PC-9 (cell line): ENCODE results near the gene GTF3C2. TPM values are rescaled to one million over a fixed set of nuclear protein-coding genes. Genes with fewer than 3 reads are reported as not detected.

Experiments
- BruUV-seq: library from RNA; stranded (reverse); fragments of 400-500 nt; replicated peaks from 2 replicates; lab custom pipeline; 2021; lab: Mats Ljungman, UMichigan
- CTCF ChIA-PET: fragments of 300-600 bp; sonication (Branson Sonifier 250); formaldehyde crosslinking; loops from one replicate; lab custom pipeline; 2022; ENCODE audit warnings: antibody characterized with exemption; lab: Charles Lee
- POLR2A ChIA-PET: fragments of 300-600 bp; sonication (Branson Sonifier 250); formaldehyde crosslinking; loops from one replicate; lab custom pipeline; 2022; ENCODE audit warnings: antibody characterized with exemption; ENCODE audit not compliant: unreplicated experiment; lab: Charles Lee
- DNase-seq, 2 experiments: peaks; one replicate each; pipeline versions ENCODE4 v3.0.0 to v3.0.0-alpha.2; 2015 to 2022; ENCODE audit warnings: mixed read lengths in 1 of 2
- H2AFZ ChIP-seq: fragments of 200-600 bp; sonication (generic); 2 replicates; pipeline ENCODE4 v1.8.1; 2017; ENCODE audit warnings: antibody characterized with exemption
- H3F3A ChIP-seq: fragments of 200-600 bp; sonication (generic); 2 replicates; pipeline ENCODE4 v1.8.1; 2017; ENCODE audit warnings: antibody characterized with exemption, mild to moderate bottlenecking, low read depth; ENCODE audit not compliant: insufficient read depth
- H3K27ac ChIP-seq: fragments of 200-600 bp; sonication (generic); 2 replicates; pipeline ENCODE4 v1.6.1; 2016; ENCODE audit warnings: mixed run types
- H3K27me3 ChIP-seq: fragments of 200-600 bp; sonication (generic); 2 replicates; pipeline ENCODE4 v1.6.1; 2016; ENCODE audit warnings: low read depth, mixed run types; ENCODE audit not compliant: insufficient read depth
- H3K36me3 ChIP-seq: fragments of 200-600 bp; sonication (generic); 2 replicates; pipeline ENCODE4 v1.6.1; 2016; ENCODE audit warnings: low read depth, mixed run types
- H3K4me1 ChIP-seq: fragments of 200-600 bp; sonication (generic); replicated peaks from 2 replicates; pipeline ENCODE4 v1.6.1; 2016; ENCODE audit warnings: mixed run types; ENCODE audit not compliant: insufficient read depth
- H3K4me2 ChIP-seq: fragments of 200-600 bp; sonication (generic); 2 replicates; pipeline ENCODE4 v1.6.1; 2017; ENCODE audit warnings: mixed run types
- H3K4me3 ChIP-seq: fragments of 200-600 bp; sonication (generic); 2 replicates; pipeline ENCODE4 v1.6.1; 2016; ENCODE audit warnings: mixed run types
- H3K79me2 ChIP-seq: fragments of 200-600 bp; sonication (generic); 2 replicates; pipeline ENCODE4 v1.6.1; 2017; ENCODE audit warnings: low read depth, mixed run types
- H3K9me2 ChIP-seq: fragments of 200-600 bp; sonication (generic); 2 replicates; pipeline ENCODE4 v1.8.1; 2017; ENCODE audit warnings: mild to moderate bottlenecking; ENCODE audit not compliant: insufficient read depth
- H3K9me3 ChIP-seq: fragments of 200-600 bp; sonication (generic); 2 replicates; pipeline ENCODE4 v1.8.1; 2016; ENCODE audit warnings: low read depth; ENCODE audit not compliant: insufficient read depth
- H4K20me1 ChIP-seq: fragments of 200-600 bp; sonication (generic); 2 replicates; pipeline ENCODE4 v1.8.1; 2017; ENCODE audit not compliant: insufficient read depth
- CTCF ChIP-seq: fragments of 200-600 bp; sonication (generic); conservative IDR thresholded peaks from 2 replicates; pipeline ENCODE4 v1.6.1; 2017; ENCODE audit warnings: mixed run types, antibody characterized with exemption, mild to moderate bottlenecking, moderate library complexity
- EZH2 ChIP-seq: fragments of 200-600 bp; sonication (generic); IDR thresholded peaks from 2 replicates; pipeline ENCODE4 v1.8.0; 2017; ENCODE audit warnings: antibody characterized with exemption, low read depth
- intact Hi-C: fragments of 100-400 bp; cut with micrococcal nuclease; formaldehyde crosslinking; loops from one replicate; pipeline ENCODE4 v1.10.0; 2022; ENCODE audit not compliant: unreplicated experiment
- total RNA-seq: library from RNA; stranded (reverse); gene quantifications from 2 replicates; pipeline ENCODE4 v1.2.3, GENCODE V29; 2021

Gene GTF3C2
- total RNA-seq, 1 experiment from 2014 or later: 69.8 TPM

- Histone ChIP-seq H3K4me2 (no peak overlapping the region), H3K27ac (no peak overlapping the region), H3F3A (peaks cover 24% of the 10 kb centered on the region; the same call in 1 of the 2 replicates), H3K27me3 (no peaks in the 10 kb centered on the region), H3K9me3 (no peaks in the 10 kb centered on the region), H4K20me1 (peaks cover 12% of the 10 kb centered on the region), H2AFZ (no peak overlapping the region), H3K36me3 (peaks cover 22% of the 10 kb centered on the region), H3K9me2 (no peaks in the 10 kb centered on the region), H3K4me3 (no peak overlapping the region), H3K4me1 (peaks cover 27% of the 10 kb centered on the region), H3K79me2 (peaks cover 45% of the 10 kb centered on the region)
- POLR2A ChIA-PET: no interaction called here
- CTCF ChIA-PET: no interaction called here
- intact Hi-C loops: loop anchor here (5.0 kb wide), 2 partner anchors 54 to 276 kb away; partner anchors contain the start of gene NRBP1
- no TSS peak for BruUV-seq
- DNase-seq: no peak
- TF ChIP-seq EZH2 (no peak), CTCF (no peak)
Observed at GRCh38 chr2:27372937-27373336, 16.4 kb upstream of the GTF3C2 start.

GRCh38 chr2:27370816-27371620 lies 14.5 kb upstream of the GTF3C2 start:
- Histone ChIP-seq H3K27ac (peak overlapping the region; percentile 22; the same call in 1 of the 2 replicates), H4K20me1 (peaks cover 5% of the 10 kb centered on the region), H3K36me3 (peaks cover 37% of the 10 kb centered on the region), H3K79me2 (peaks cover 45% of the 10 kb centered on the region), H3K27me3 (no peaks in the 10 kb centered on the region), H3K4me3 (peak overlapping the region; percentile 94), H3F3A (peaks cover 27% of the 10 kb centered on the region), H3K4me2 (peak overlapping the region; percentile 93), H3K9me3 (no peaks in the 10 kb centered on the region), H3K9me2 (no peaks in the 10 kb centered on the region), H3K4me1 (peaks cover 27% of the 10 kb centered on the region), H2AFZ (peak overlapping the region; percentile 93)
- no TSS peak for BruUV-seq
- intact Hi-C loops: loop anchor here (1.0 to 5.0 kb wide), 4 partner anchors 15 to 274 kb away; partner anchors contain the start of genes GTF3C2 and NRBP1
- ChIA-PET CTCF (interaction anchor here (0.6 kb wide), 1 partner anchor 10 kb away, joined by 5 read pairs; the partner anchor contains the start of gene ZNF513), POLR2A (interaction anchor here (0.6 to 0.9 kb wide), 2 partner anchors 38 to 428 kb away, joined by 3 to 5 read pairs; partner anchors contain the start of gene PPM1G)
- peak; percentile 29 to 65 for DNase-seq
- TF ChIP-seq EZH2 (no peak), CTCF (no peak)

GRCh38 chr2:27370026-27370815 lies 13.7 kb upstream of the GTF3C2 start, which contains the start of the genes EIF2B4 and SNX17:
Gene EIF2B4 (minus strand): TSS chr2:27370338. CDS start chr2:27370314, 24 bp downstream.
Gene SNX17 (plus strand): TSS chr2:27370616. CDS start chr2:27370744, 128 bp downstream.
- Histone ChIP-seq H3K9me2 (no peaks in the 10 kb centered on the region), H3K4me1 (peaks cover 27% of the 10 kb centered on the region), H3K4me2 (peak within 1 kb of the TSS; percentile 94), H3K36me3 (peaks cover 35% of the 10 kb centered on the region), H4K20me1 (peaks cover 5% of the 10 kb centered on the region), H3K27me3 (no peaks in the 10 kb centered on the region), H3K4me3 (peak within 1 kb of the TSS; percentile 94), H2AFZ (peak within 1 kb of the TSS; percentile 100), H3K79me2 (peaks cover 45% of the 10 kb centered on the region), H3K9me3 (no peaks in the 10 kb centered on the region), H3F3A (peaks cover 27% of the 10 kb centered on the region), H3K27ac (peak within 1 kb of the TSS; percentile 22; the same call in 1 of the 2 replicates)
- ChIA-PET CTCF (interaction anchor here (0.5 to 1.2 kb wide), 4 partner anchors 10 to 108 kb away, joined by 3 to 7 read pairs (median 5); partner anchors contain the start of genes GTF3C2 and ZNF513), POLR2A (interaction anchor here (0.5 to 0.7 kb wide), 3 partner anchors 9 to 47 kb away, joined by 3 read pairs; partner anchors contain the start of gene GTF3C2)
- TF ChIP-seq CTCF (peak; percentile 79), EZH2 (no peak)
- intact Hi-C loops: loop anchor here (1.0 to 5.0 kb wide), 4 partner anchors 14 to 273 kb away; partner anchors contain the start of genes GTF3C2 and NRBP1
- BruUV-seq: no TSS peak
- peak; percentile 97 to 99 for DNase-seq
